Measurements from ENCODE around the gene CAVIN2.

CAVIN2 gene

GRCh38 chr2:191866195-191866594 lies 19.3 kb upstream of the CAVIN2 start:
- no peak overlapping the region for H3K4me3 ChIP-seq (ENCODE audit: low read depth, low read length)

- H3K4me3 ChIP-seq (ENCODE audit: low read depth, low read length), result no peak overlapping the region
These were observed 17.9 kb upstream of the CAVIN2 start for GRCh38 chr2:191864628-191865374.

DNA sequence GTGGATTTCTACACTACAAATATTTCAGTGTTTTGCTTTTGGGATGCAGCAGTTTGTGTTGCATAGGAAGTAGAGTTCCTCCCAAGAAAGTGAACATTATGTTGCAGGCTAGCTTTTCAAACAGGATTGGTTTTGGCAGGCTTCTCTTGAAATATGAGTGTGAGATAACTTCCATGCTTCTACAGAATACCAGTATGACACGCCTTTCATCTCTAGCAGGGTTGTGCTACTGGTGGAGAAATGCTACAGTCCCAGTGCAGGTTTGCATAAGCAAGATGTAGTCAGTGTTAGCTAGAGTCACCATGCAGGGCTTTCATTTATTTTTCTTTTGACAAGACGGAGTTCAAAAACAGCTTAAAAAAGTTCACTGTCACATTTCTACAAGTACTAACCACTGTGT lies 17.1 kb upstream of the CAVIN2 start:
- H3K4me3 ChIP-seq (ENCODE audit: low read depth, low read length), result no peak overlapping the region

- H3K4me3 ChIP-seq (ENCODE audit: low read depth, low read length), result no peak overlapping the region
These were observed 15.4 kb upstream of the CAVIN2 start for GRCh38 chr2:191862156-191862775.

GRCh38 chr2:191860760-191861466 lies 14.0 kb upstream of the CAVIN2 start:
- H3K4me3 ChIP-seq (ENCODE audit: low read depth, low read length), result no peak overlapping the region

DNA sequence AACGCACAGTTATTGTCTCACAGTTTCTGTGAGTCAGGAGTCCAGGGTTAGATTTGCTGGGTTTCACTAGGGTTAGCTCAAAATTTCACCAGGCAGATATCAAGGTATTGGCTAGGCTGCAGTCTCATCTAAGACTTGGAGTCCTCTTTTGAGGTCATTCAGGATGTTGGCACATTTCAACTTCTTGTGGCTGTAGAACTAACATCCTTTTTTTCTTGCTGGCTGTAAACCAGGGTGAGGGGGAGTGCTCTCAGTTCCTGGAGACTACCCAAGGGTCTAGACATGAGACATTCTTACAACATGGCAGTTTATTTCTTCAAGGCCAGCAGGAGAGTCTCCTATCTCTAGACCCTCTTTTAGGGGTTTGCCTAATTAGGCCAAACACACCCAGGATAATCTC lies 12.8 kb upstream of the CAVIN2 start:
- no peak overlapping the region for H3K4me3 ChIP-seq (ENCODE audit: low read depth, low read length)

DNA sequence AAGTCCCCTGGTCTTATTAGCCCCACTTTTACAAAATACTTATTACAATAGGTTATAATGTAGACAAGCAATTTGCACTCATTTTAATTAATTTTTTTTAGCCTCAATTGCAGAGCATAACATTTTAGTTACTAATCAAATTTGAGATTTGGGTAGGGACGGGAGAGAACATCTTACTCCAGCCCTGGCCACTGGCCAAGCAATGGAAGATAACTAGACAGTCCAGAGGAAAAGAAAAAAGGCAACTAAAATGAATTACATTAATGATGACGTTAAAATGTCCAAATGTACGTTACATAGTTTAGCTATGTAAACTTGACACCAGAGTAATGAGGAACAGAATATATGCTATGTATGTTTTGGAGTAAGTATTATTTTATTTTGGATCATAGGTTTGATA lies 11.0 kb upstream of the CAVIN2 start:
- no peak overlapping the region for H3K4me3 ChIP-seq (ENCODE audit: low read depth, low read length)

DNA sequence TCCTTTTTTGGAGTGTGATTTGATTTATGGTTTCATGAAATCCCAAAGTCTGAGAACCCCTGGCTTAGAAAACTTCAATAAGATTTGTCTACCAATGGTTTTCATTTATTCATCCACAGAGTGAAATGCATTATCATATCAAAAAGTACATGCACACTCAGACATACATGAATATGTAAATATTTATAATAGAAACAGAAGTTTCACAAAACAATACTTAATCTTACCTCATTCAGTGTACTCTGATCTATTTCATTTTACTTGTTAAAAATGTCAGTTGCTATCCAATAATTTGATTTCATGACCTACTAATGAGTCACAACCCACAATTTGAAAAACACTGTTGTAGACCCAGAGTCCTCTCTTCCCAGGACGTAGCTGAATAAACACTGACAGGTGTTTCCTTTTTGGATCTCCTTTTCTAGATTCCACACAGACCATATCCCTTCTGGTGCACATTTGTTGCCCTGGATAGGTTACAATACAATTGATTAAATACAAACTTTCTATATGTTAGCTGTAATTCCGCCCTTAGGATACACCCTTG lies 10.4 kb upstream of the CAVIN2 start:
- no peak overlapping the region for H3K4me3 ChIP-seq (ENCODE audit: low read depth, low read length)

- no peak overlapping the region for H3K4me3 ChIP-seq (ENCODE audit: low read depth, low read length)
These were observed 9.4 kb upstream of the CAVIN2 start for GRCh38 chr2:191856111-191856876.

GRCh38 chr2:191855382-191855781 lies 8.5 kb upstream of the CAVIN2 start:
- H3K4me3 ChIP-seq (ENCODE audit: low read depth, low read length), result no peak overlapping the region

DNA sequence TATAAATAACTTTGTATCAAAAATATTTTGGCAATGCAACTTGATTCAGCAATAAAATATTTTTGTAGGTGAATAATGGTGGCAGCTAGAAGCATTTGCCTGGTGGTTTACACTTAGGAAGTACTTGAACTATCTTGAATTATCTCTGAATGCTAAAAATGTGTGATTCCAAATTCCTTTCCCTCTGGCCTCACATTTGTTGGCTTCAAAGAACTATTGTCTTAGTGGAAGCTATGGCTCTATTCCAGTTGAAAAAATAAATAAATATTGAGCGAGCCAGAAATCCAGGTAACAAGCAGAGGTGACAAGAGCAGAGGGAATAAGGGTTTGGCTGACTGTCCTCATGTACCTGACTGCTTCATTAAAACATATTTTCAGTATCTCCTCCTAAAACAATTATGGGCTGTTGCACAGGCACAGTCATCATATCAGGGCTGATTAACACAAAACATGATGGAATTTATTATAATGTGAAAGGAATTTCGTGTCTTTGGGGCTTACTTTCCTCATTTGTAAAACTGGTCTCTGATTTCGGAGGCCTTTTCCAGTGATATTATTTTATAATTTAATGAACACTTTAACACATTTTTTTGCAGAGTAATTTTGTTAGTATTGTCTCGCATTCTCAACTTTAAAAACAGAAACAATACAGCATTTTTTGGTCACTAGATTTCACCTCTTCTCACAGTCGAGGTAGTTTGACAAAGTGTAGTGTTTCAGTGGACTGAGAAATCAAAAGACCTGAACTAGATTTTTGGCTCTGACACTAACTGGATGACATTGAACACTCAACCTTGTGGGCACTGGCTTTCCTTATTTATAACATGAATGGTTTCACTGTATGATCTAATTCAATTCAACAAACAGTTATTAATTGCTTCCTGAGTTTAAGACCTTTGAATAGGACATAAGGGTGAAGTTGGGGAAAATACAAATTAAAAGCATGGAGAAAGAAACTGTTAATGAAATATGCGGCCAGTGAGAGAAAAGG lies 7.8 kb upstream of the CAVIN2 start:
- no peak overlapping the region for H3K4me3 ChIP-seq (ENCODE audit: low read depth, low read length)

DNA sequence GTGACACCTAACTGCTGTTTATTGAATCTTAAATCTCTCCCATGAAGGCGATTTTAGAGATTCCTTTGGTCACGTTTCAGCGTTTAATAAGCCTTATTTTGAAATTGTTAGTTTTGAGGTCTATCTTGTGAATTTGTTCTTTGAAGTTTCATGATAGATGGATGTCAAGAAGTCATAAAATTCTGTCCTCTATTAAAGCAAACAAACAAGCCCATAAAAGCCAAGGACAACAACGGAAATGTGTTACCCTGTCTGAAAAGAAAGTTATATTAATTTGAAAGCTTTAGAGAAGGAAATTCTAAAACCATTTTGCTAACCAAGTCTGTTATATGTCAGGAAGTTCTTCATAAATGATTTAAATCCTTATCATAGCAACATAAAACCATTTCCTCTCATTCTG lies 7.0 kb upstream of the CAVIN2 start:
- H3K4me3 ChIP-seq (ENCODE audit: low read depth, low read length), result no peak overlapping the region

GRCh38 chr2:191851158-191851557 lies 4.3 kb upstream of the CAVIN2 start:
- no peak overlapping the region for H3K4me3 ChIP-seq (ENCODE audit: low read depth, low read length)

GRCh38 chr2:191848771-191849767 lies 2.2 kb upstream of the CAVIN2 start:
- H3K4me3 ChIP-seq (ENCODE audit: low read depth, low read length), result no peak overlapping the region

DNA sequence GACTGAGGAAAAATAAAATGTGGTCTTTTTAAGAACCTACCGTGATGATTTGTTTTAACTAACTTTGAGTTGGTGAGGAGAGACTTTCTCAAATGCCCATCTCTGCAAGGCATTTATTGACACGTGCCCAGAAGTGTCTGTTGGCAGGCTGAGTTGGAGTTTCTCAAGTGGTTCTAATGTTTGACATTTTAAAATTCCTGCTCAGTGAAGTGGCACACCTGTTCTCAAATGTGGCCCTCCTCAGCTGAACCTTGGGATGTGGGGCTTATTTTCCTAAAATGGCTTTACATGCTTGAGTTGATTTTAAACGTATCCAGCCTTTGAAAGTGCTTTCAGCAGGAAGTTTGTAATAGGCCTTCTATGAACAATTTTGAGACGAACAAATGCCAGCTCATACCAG lies 876 bp upstream of the CAVIN2 start:
- H3K4me3 ChIP-seq (ENCODE audit: low read depth, low read length), result no peak overlapping the region

DNA sequence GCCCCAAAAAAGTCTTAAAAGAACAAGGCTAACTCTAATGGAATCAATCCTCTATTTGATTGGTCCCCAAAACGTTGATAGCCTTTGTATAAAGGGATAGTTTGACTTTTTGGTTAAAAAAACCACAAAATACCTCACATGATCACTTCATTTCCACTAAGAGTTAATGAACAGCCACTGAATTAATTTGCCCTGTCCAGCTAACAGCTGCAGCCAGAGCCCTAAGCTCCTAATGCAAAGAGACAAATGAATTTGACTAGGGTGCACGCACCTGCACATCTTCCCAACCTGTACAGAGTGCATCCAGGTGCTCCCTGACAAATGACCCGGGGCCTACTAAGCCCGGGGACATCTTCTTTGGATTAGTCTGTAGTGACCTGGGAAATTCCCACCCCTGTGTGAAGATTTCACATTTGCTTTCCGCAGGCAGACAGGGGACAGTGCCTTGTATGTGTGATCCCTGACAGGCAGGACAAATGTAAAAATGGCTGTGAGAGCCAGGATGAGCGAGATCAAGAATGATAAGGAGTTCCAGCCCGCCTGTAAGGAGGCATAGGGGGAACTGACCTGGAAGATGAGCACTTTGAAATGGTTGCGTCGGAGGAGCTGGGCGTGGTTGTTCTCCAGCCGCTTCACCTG lies 893 bp downstream of the CAVIN2 start:
- no peak overlapping the region for H3K4me3 ChIP-seq (ENCODE audit: low read depth, low read length)

- no peak overlapping the region for H3K4me3 ChIP-seq (ENCODE audit: low read depth, low read length)
These were observed 1.6 kb downstream of the CAVIN2 start for GRCh38 chr2:191845248-191845715.

DNA sequence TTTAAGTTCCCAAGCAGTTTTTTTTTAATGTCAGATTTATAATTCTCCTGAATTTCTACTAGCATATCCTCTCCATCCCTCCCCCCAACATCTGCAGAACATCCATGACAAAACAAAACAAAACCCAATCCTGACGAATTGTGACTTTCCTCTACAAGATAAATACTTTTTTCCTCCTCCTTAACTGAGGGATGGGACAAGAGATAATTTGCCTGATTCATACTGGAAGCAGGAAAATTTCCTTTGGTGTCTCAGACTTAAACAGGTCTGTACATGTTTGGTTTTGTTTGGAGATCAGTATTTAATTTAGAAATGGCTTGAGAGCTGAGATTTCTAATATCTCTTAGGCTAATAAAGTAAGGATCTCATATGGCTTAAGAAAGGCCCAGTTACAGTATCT lies 2.2 kb downstream of the CAVIN2 start:
- H3K4me3 ChIP-seq (ENCODE audit: low read depth, low read length), result no peak overlapping the region
